HG02943 (cell line): Measurements from ENCODE around the gene ADRA2B.
"Not testable (repeated sequence)": the region's sequence is repeated elsewhere in the genome, so short reads cannot be mapped to it uniquely, and the experiment has no call there.

Experiments
- ATAC-seq: cut with Tn5 transposase; IDR thresholded peaks from one replicate; pipeline ENCODE4 v1.9.1; 2021; ENCODE audit warnings: mild to moderate bottlenecking, low read depth, moderate library complexity; ENCODE audit not compliant: unreplicated experiment

The ADRA2B gene

DNA sequence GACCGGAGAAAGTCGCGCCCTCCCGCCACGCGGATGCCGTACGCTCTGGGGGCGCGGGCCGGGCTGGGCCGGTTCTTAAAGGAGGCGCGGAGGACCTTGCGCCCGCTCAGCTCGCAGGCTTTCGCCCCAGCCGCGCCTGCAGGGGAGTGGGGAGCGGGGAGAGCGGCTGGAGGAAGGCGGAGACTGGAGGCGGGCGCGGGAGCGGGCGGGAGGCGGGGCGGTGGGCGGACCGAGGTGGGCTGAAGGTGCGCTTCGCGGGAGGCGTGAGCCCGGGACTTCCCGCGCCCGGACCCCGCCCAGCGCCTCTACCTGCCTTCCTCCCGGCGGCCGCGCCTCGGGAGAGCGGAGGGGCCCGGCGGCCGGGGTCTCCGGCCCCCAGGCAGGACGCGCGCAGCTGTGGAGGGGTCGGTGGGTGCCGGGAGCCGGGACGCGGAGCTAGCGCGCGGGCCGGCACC, at the start of gene ADRA2B:
TSS of gene ADRA2B (minus strand) at position 148 of the 455 bp plus-strand sequence. CDS start 422 bp downstream, outside the sequence.
- peak; percentile 48 for ATAC-seq

DNA sequence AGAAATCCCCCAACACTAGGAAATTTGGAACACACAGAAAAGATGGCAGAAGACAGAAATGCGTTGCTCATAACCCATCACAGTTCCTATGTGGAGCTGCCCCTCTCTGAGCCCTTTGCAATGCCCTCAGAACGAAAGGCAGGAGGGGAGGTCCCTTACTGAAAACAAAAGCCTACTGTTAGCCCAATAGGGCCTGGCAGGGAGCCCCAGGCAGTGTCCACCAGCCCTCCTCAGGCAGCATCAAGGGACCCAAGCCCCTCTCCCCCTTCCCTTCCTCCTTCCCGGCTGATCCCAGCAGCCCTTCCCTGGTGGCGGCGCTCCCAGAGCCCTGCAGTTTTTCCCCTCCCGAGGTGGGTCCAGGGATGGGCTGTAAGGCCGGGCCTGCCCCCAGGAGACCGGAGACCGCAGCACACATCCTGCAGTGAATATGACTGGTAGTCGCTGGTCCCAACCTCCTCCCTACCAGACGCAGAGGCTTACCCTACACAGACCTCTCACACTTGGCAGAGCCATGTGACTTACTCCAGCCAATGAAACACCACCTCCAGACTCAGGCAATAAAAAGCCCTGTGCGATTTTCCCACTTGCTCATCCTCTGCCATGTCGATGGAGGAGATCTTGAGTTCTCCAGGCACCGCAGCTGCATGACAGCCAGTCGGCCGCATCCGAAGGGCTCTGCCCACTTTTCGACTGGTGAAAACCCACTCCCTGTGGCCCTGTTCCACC, 48.3 kb upstream of the ADRA2B start:
- peak; percentile 68 for ATAC-seq

- peak; percentile 56 for ATAC-seq
Measured at GRCh38 chr2:96163768-96164429, 47.5 kb upstream of the ADRA2B start.

DNA sequence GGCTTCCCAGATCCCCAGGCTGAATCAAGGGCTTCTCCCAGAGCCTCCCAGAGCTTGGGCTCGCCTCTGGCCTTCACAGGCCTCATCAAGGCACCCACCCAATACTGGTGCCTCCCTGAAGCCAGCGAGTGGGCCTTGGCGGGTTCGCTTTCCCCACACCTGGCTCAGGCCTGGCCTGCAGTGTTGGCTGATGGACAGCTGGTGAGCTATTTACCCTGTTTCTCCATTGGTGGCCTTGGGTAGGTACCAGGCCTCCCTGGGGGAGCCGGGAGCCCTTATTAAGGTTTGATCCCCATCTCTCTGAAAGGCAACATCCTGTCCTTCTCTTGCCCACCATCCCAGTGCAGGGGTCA, 47.0 kb upstream of the ADRA2B start:
- ATAC-seq, result peak; percentile 10

GRCh38 chr2:96161898-96162297, 45.5 kb upstream of the ADRA2B start:
- ATAC-seq, result no peak

- not testable (repeated sequence) for ATAC-seq
Measured at GRCh38 chr2:96160366-96160765, 44.0 kb upstream of the ADRA2B start.

DNA sequence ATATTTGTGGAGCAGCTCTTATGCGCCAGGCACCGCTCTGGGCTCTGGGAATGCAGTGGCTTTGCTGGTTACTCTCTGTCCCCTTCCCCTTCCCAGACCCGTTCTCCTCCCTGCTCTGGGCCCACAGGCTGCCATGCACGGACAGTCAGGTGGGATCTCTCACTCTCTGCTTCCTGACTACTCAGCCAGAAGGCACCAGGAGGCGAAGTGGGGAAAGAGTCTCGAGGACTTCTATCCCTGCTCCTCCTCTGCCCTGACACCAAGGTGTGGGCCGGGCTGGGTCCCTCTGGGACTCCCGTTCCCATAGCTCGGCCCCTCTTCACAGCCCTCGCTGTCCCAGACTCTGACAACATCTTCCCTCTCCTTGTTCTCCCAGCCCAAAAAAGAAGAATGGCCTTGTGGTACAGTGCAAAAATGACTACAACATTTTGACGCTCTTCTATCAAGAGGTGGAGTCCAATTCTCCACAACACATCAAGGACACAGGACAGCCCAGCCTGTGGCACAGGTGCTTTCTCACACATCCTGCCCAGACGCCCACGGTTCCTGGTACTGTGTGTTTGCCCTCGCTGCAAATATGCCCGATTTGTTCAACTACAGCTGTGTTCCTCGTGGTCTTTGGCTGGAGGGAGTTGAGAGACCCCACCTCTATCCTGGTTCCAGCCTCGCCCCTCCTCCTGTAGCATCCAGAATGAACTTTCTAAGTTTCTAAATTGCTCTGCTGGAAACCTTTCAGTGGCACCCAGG, 42.9 kb upstream of the ADRA2B start:
- ATAC-seq, result no peak

- ATAC-seq, result no peak
Measured at GRCh38 chr2:96158554-96158940, 42.2 kb upstream of the ADRA2B start.

DNA sequence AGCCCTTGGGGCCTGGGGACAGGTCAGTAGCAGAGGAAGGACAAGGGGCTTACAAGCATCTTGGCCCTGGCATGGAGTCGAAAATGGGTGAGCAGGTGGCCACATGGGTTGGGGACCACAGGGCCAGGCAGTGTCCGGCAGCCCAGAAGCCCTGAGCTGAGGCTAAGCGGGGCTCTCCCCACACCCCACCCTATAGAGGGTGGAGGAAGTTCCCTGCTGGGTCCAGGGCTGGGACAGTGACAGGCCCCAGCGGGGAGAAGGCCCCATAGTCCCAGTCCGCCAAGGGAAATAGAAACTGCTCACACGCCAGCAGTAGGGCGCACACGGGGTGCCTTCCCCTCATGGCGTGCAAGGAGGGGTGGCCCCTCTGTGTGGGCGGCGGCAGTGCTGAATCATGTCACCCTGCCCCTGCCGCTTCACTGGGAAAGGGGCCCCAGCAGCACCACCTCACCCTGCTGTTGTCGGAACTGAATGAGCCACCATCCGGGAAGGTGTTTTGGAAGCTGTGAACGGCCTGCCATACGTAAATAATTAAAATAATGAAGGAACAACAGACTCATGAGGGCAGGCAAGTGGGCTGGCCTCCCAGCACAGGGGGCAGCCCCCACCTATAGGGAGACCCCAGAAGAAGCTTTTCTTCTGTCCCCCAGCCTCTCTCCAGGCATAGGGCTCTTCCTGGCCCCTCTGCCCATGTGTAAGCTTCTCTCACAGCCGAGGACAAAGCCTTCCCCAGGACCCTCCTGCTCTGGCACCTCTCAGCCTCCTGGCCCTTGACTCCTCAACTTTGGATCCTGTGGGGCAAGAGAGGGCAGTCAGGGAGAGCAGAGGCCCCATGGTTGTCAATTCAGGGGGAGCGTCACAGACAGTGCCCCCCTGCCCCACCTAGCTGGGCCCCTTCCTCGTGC, 41.5 kb upstream of the ADRA2B start:
- no peak for ATAC-seq

DNA sequence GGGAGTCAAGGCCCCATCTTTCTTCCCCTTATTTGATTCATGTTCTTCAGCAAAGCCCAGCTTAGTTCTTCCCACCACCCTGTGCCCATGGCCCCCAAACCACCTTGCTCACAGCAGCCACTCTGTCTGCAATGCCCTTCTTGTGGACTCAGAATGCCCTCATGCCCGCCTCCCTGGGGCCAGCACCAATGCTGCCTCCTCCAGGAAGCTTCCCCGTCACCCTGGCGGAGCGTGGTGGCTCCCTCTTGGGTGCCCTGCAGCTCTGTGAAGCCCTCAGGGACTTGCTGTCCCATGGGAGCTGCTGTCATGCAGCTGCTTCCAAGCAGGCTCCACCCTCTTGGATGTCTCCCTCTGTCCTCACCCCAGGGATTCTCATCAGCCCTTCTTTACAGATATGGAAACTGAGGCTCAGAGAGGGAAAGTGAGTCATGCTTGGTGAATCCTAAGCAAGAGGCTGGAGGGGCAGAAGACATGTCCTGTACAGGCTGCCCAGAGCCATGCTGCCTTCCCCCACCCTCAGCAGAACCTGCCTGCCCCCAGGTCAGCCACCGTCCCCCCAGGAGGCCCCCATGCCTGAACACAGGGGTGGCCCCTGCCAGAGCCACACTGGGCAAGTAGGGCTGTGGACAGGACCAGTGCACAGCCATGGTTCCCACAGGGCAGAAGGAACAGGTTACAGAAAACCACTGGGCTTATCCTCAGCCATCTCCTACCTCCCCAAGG, 40.7 kb upstream of the ADRA2B start:
- ATAC-seq, result no peak

GRCh38 chr2:96156011-96156820, 39.8 kb upstream of the ADRA2B start:
- ATAC-seq, result no peak

GRCh38 chr2:96154506-96155380, 38.4 kb upstream of the ADRA2B start:
- ATAC-seq, result no peak

GRCh38 chr2:96153991-96154431, 37.6 kb upstream of the ADRA2B start:
- no peak for ATAC-seq

GRCh38 chr2:96153291-96153713, 36.9 kb upstream of the ADRA2B start:
- ATAC-seq, result no peak

DNA sequence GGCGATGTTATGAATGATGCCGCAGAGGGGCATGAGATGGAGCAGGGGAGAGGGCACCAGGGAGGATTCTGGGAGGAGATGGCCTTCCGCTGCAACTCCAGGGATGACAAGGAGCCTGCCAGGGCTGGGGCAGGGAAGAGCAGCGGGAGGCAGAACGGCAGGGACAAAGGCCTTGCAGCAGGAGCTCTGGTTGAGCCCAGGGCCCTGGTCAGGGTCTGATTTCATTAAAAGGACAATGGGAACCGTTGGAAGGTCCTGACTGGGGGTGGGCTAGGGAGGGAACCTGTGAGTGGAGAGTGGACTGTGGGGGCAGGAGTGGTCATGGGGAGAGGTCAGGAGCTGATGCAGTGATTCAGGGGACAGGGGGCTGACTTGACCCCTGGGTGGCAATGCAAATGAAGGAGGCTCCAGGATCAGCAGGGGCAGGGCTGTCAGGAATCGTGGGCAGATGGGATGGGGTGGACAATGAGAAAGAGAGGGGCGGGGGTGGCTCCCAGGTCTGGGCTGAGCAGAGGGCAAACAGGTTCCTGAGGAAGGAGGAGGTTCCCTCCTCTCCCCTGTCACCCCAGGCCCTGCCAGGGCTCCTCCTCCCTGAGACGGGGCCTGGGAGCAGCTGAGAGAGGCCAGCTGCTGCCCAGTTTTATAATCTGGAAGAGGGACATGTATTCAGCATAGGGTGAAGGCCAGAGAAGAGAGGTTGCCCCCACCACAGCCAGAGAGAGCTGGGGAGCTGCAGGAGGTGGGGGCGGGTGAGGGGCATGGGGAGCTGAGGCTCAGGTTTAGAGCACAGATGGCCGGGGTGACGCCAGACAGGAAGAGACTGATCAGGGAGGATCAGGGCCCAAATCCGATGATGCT, 36.2 kb upstream of the ADRA2B start:
- no peak for ATAC-seq

GRCh38 chr2:96151595-96152303, 35.4 kb upstream of the ADRA2B start:
- no peak for ATAC-seq
